Hepatic stellate cell (primary cell): ENCODE measurements around the gene NBPF1.
"Not testable (repeated sequence)": the region's sequence is repeated elsewhere in the genome, so short reads cannot be mapped to it uniquely, and the experiment has no call there.

ENCODE experiments used
- DNase-seq: peaks from one replicate; pipeline ENCODE4 v3.0.0; 2011; ENCODE audit warnings: low spot score

NBPF1 gene

DNA sequence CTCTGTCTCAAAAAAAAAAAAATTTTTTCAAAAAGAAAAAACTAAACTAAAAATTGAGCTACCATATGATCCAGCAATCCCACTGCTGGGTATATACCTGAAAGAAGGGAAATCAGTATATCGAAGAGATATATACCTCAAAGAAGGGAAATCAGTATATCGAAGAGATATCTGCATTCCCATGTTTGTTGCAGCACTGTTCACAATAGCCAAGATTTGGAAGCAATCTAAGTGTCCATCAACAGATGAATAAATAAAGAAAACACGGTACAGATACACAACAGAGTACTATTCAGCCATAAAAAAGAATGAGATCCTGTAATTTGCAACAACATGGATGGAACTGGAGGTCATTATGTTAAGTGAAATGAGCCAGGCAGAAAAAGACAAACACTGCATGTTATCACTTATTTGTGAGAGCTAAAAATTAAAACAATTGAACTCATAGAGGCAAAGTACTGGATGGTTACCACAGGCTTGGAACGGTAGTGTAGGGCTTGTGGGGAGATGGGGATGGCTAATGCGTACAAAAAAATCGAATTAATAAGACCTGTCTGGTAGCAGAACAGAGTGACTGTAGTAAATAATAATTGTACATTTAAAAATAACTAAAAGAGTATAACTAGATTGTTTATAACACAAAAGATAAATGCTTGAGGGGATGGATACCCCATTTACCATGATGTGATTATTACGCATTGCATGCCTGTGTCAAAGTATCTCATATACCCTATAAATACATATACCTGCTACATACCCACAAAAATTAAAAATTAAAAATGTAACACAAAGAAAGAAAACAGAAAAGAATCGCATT is 28.0 kb upstream of the NBPF1 start:
- not testable (repeated sequence) for DNase-seq

DNA sequence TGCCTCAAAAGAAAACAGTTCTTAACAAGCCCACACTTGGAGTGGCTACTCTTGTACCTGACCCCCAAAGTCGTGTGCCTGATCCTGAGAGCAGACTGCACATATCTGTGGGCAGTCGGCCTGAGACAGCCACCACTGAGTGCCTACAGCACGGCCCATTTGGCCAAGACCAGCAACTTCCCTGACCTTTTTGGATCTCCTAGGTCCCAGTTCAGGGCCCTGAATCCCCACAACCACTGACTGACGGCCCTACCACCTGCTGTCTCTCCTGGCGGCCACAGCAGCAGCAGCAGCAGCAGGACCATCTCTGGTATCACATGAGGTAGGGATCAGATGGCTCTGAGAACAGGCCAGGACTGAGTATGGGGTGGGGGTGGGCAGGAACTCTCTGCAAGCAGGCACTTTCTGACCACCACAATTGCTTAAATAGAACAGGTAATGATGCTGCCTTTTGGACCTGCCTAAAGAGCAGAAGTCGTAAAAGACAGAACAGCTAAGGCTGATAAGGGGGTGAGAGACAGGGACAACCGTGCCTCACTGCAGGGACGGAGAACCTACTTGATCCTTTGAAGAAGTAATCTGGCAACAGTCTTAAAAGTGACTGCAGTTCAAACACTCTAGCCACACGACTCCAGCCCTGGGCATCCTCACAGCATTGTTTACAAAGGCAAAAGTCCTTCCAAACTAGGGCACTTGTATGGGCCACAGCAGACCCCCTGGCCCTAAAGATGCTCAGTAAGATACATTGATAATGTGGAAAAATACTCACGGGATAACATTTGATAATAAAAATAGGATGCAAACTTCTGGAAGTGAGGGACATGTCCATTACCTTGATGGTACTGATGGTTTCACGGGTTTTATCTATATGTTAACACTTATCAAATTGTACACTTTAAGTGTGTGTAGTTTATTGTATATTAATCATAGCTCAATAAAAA is 26.0 kb upstream of the NBPF1 start:
- not testable (repeated sequence) for DNase-seq

DNA sequence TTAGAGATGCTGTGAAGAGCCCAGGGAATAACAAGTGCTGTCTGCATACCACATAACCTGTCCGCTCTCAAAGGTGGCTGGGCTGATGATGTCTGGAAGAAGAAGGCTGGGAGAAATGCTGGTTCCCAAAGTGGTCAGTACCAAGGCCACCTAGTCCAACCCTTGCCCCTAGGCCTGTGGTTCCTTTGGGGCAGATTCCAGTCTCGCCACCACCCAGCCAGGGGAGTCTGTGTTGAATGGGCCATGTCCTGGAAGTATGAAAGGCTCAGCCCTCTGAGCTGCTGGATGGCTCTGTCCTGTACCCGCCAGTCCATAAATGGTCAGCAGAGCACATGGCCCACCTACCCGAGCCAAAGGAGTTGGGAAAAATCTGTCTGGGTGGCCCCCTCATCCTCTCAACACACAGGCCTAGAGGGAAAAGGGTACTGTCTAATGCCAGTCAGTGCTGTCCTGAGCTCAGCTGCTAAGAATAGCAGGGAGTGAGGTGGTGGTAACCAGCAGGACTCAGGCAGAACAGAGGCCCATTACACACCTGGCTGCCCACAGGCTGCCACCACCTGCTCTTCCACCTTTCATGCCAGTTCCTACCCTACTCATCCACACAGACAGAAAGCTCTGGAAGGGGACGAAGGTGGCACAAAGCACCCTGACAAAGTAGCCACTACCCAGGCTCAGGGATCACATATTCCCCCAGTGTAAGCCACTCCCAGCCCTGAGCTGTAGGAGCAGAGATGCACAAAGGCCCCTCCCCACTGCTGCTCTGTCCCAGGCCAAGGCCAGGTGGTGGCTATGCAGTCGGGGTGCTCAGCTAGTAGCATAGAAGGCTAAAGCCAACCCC is 24.8 kb upstream of the NBPF1 start:
- not testable (repeated sequence) for DNase-seq

DNA sequence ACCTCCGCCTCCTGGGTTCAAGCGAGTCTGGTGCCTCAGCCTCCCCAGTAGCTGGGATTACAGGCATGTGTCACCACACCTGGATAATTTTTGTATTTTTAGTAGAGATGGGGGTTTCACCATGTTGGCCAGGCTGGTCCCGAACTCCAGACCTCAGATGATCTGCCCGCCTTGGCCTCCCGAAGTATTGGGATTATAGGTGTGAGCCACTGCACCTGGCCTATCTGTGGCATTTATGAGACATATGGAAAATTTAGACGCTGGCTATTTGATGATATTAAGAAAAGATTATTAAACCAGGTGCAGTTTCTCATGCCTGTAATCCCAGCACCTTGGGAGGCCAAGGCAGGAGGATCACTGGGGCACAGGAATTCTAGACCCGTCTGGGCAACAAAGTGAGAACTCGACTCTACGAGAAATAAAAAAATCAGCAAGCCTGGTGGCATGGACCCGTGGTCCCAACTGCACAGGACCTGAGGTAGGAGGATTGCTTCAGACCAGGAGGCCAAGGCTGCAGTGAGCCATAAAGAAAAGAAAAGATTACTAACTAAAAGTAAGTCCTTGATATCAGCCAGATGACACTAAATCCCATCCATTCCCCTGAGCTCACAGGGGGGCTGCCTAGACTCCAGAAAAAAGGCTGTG is 23.3 kb upstream of the NBPF1 start:
- DNase-seq, result not testable (repeated sequence)

DNA sequence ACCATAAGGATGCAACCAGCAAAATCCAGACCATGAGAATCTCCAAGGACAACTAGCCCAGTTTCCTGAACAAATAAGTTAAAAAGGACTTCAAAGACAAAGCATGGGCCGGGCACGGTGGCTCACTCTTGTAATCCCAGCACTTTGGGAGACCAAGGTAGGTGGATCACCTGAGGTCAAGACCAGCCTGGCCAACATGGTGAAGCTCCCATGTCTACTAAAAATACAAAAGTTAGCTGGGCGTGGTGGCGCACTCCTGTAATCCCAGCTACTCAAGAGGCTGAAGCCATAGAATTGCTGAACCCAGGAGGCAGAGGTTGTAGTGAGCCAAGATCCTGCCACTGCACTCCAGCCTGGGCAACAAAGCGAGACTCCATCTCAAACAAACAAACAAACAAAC is 22.6 kb upstream of the NBPF1 start:
- not testable (repeated sequence) for DNase-seq

DNA sequence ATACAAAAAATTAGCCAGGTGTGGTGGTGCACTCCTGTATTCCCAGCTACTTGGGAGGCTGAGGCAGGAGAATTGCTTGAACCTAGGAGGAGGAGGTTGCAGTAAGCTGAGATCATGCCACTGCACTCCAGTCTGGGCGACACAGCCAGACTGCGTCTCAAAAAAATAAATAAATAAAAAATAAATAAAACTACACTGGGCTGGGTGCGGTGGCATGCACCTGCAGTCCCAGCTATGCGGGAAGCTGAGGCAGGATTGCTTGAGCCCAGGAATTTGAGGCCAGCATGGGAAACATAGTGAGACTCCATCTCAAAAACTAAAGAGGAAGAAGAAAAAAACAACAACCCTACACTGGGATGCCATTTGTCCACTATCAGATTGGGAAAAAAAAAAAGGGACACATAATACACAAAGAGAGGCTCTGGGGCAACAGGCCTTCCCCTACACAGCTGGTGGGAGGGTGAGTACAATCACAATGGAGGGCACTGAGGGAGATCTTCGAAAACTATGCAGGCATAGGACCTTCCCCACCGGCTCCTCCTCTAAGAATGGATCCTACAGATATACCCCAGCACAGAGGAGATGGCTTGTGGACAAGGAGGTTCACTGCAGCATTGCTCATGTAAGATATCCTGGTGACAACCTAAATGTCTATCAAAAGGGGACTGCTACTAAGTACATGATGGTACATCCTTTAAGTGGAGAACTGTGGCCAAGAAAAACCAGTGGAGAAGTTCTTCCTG is 20.3 kb upstream of the NBPF1 start:
- DNase-seq, result not testable (repeated sequence)

DNA sequence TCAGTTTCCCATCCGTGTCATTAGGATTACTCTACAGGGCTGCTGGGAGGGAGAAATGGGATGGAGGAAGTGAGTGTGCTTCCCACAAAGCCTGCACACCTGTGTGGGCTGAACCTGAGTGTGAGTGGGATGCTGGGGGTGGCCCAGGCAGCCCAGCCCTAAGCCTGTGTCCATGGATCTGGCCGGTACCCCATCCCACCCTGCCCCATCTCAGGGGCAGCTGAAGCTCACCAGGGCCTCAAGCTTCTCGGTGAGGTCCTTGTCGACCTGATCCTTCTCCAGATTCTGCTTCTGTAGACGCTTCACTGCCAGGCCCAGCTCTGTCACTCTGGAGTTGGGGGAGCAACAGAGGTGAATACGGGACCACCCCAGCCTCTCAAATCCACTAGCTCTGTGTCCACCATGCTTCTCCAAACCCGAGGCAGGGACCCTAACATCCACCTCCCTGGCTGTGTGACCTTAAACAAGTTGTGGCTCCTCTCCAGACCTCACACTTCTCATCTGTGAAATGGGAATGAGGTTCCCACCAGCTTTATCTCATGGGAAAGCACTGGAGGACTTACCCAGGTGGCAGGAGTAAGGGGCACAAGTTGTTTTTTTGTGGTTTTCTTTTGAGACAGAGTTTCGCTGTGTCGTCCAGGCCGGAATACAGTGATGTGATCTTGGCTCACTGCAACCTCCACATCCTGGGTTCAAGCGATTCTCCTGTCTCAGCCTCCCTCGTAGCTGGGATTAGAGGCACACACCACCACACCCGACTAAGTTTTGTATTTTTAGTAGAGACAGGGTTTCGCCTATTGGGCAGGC is 18.9 kb upstream of the NBPF1 start:
- not testable (repeated sequence) for DNase-seq

DNA sequence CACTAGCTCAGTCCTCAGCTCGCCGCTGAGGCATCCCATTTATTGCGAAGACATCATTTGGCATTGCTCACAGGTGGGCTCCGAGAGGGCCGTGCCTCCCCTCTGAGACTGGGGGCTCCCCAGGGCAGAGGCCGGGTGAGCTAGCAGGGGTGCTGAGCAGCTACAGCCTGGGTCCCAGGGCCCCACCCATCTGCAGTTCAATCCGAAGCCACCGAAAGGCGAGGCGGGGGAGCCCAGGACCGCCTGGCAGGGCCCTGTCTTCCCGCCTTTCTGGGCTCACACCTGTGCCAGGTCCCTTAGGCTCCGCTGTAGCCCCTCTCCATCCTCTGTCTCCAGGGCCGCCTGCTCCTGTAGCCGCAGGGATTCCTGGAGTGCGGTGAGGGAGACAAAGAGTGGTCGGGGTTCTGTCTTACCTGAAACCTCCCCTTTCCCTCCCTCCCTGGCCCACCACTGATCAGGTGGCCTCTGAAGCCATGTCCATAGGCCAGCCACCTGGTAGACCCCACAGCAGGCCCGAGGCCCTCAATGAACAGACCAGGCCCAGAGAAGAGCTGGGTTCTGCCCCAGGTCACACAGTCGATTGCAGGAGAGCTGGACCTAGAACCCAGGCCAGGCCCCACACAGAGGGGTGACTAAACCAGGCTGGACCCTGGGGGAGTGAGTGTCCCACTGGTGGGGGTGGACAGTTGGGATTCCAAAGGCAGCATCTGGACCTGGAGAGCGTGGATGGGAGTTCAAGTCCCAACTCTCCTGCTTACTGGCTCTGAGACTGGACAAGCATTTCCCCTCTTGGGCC is 18.1 kb upstream of the NBPF1 start:
- DNase-seq, result no peak

DNA sequence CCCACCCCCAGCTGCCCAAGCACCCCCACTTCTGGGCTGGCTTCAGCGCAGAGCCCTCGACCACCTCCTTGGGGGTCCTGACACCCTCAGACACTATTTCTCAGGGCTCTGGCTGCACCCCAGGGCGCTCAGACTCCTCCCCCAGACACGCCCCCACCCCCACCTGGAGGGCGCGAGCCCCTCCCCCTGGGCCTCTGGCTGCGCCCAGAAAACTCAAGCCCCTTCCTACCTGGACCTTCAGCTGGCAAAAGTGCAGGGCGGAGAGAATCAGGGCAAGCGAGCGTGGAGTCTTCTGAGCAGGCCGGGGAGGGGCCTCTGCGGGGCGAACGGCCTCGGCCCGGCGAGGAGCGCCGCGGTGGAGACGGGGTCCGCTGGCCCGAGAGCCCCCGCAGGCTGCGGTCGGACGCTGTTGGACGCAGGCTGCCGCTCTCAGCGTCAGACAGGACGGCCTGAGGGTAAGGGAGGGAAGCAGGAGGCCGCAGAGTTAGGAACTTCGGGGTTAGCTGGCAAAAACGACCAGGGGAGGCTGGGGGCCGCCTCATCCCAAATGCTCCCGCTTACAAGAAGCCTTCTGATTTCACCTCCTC is 17.4 kb upstream of the NBPF1 start:
- no peak for DNase-seq

DNA sequence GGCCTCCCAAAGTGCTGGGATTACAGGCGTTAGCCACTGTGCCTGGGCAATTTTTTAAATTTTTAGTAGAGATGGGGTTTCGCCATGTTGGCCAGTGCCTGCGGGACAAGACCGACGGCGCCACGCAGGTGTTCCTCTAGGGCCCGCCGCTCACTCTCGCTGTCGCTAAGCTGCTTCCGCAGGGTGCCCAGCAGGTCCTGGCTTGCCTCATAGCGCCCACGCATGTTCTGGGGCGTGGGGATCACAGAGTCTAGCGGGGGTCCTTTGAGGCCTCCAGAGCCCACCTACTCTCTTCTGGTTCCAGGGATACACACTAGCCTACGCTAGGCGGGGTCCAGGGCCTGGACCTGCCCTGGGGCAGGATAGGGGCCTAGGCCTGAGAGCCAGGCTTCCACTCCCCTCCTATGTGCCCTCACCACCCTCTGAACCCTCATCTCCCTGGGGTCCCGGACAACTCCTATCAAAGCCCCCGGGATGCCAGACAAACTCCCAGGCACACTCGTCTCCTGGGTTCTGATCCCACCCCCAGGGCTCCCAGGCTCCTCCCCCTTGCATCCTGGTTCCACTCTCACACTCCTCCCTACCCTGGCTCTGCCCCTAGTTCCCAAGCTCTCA is 16.7 kb upstream of the NBPF1 start:
- DNase-seq, result not testable (repeated sequence)

DNA sequence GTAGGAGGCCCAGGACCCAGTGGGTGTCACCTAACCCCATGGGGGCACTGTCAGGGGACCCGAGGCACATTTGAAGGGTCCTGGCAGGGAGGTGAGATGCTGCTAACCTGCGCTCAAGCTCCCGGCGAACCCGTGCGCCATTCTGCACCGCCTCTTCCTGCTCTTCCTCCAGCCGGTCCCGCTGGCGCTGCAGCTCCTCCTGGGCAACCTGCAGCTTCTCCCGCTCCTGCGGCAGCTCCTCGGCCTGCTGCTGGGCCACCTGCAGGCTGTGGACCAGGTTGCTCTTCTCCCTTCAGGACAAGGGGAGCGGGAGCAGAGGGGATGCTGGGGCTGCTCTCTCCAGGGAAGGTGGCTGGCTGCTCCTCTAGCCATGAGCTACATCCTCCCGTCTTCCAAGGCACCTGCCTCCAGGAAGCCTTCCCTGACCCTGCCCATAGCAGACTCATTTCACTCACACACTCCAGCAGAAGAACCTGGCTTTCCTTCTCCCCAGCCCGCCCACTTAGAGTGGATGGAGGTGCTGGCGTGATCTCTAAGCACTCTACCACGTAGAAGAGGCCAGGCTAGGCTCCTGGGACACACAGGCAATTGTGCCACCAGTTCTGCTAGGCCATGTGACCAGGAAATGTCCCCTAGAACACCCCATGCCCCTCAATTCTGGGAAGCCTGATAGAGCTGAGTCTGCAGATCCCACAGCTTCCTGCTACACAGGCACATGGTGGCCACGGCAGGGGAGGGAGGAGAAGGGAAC is 15.2 kb upstream of the NBPF1 start:
- no peak for DNase-seq

DNA sequence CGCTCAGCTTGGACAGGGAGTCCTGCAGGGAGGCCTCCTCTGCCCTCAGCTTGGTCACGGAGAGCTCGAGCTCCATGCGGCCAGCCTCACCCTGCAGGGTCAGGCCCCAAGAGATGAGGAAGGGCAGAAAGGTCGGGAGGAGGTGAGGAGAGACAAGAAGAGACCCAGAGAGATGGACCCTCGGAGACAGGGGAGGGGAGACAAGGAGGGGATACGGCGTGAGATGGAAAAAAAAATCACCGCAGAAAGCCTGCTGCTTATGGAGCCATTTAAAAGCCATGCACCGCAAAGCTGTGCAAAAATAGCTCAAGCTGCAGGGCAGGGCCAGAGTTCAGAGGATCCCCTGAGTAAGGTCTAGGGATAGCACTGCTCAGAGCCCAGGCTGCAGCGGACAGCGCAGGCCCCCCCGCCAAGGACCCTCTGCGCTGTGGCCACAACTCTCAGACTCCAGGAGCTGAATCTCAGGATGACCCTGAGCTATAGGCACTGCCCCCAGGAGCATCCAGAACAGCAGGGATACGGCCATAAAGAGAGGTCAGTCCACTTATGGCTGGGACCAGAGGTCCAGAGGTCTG is 13.1 kb upstream of the NBPF1 start:
- DNase-seq, result not testable (repeated sequence)

DNA sequence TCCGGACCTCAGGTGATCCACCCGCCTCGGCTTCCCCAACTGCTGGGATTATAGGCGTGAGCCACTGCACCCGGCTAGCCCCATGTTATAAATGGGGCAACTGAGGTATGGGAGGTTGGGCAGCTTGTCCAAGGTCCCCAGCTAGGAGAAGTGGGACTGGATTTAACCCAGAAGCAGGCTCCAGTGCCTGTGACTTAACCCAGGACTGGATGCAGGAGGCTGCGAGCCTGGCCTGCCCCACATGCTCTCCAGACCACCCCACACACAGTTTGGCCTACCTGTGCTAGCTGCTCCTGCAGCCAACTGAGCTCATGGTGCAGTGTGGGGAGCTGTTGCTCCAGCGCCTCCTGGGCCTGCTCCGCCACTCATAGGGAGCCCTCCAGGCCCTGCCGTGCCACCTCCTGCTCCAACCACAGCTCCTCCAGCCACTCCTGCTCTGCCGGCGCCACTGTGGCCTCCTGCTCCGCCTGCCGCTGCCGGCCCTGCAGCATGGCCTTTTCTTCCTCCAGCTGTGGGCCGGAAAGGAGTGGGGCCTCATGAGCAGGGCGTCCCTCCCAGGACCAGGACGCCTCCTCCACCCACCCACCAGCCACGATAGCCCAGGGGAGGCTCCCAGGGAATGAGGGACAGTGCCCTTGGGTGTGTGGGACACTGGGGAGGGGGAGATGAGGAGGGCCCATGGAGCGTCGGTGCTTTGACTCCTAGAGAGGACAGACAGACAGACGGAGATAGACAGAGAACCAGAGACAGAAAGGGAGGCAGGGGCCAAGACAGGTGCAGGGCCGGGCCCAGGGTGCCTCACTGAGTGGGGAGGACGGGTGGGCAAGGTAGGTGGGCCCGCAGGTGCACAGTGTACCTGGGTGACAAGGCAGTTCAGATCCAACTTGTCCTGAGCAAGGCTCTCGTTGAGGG is 12.4 kb upstream of the NBPF1 start:
- no peak for DNase-seq

DNA sequence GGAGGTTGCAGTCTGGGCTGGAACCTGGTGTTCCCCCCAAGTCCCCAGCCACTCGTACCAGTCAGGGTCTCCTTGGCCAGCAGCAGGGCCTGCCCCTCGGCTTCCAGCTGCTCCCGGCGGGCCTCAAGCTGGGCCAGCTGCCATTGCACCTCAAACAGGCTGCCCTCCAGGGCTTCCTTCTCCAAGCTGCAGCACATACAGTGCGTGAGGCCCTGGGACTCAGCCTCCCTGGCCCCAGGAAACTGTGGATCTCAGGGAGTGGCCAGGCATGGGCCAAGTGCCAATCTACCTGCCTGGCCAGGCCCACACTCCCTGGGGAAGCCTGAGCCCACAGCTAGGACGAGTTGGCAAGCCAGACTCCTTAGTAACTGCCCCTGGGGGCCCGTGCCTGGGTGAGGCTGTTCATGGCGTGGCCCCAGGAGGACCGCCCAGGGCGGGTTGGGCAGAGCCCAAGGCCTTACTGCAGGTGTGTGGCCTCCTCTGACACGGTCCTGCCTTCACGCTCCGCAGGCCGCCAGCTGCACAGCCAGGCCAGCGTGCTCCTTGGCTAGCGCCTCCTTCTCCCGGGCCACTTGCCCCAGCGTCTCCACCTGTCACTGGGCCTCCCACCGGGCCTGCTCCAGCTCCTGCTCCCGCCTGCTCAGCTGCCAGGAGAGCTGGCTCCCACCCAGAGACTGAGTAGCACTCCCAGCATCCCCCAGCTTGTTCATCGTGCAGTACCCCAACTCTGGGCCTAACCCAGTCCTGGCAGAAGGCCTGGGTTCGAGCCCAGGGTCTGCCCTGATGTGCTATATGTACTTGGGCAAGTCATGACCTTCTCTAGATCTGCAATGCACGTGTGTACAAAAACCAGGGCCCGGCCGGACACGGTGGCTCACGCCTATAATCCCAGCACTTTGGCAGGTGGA is 10.7 kb upstream of the NBPF1 start:
- not testable (repeated sequence) for DNase-seq

DNA sequence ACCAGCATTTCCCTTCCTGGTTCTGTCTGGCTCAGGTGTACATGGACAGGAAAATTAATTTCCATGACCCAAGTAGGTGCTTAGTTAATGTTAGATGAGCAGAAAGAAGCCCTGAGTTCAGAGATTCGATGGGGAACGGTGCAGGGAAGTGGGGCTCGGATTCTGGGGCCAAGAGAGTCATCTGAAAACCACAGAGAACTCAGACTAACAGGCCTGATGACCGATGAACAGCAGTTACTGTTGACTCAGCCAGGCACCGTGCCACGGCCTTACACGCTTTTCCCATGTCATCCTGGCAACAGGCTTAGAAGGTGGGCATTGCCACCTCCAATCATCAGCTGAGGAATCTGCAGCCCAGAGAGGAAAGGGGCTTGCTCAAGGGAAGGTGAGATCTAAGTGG is 10.0 kb upstream of the NBPF1 start:
- DNase-seq, result not testable (repeated sequence)
